Gastrocnemius medialis (tissue), 4 donors: ENCODE data around the gene OR52E2.

Experiments used
- POLR2A ChIP-seq, 2 donors: fragments of 450-650 bp; IDR thresholded peaks; one replicate each; pipeline ENCODE4 v1.6.1; 2017; ENCODE audit warnings: antibody characterized with exemption in 2 of 2, mild to moderate bottlenecking in 2 of 2, moderate library complexity in 2 of 2
- TF ChIP-seq, protein P1 (sequence below), 5 experiments: fragments of 450-650 bp in 3 of 5; fragments of 200-600 bp in 2 of 5; sonication (generic) in 2 of 5; IDR thresholded peaks in 4 of 5; conservative IDR thresholded peaks in 1 of 5; 1 replicate in 4 of 5; 2 replicates in 1 of 5; pipeline ENCODE4 v1.5.1; 2016 to 2019; ENCODE audit warnings: antibody characterized with exemption in 5 of 5, mild to moderate bottlenecking in 3 of 5, moderate library complexity in 3 of 5

DNA sequence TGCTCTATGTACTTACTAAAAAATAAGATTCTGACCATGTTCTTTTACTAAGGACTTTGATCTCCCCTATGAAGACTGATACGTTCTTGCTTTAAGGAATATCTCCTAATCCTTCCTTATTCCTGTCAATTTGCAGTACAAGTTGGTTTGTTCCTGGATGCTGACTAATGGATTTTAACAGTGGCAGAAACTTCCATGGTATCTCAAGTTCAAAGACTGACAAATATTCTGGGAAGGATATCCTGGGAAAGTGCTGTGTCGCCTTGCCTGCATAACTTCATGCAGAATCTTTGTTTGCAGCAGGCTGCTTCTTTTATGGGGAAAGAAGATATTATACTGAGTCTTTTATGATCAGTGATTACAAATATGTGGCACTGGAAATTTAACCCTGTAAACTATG is 21.5 kb downstream of the OR52E2 start:
- TF ChIP-seq, protein P1, sequence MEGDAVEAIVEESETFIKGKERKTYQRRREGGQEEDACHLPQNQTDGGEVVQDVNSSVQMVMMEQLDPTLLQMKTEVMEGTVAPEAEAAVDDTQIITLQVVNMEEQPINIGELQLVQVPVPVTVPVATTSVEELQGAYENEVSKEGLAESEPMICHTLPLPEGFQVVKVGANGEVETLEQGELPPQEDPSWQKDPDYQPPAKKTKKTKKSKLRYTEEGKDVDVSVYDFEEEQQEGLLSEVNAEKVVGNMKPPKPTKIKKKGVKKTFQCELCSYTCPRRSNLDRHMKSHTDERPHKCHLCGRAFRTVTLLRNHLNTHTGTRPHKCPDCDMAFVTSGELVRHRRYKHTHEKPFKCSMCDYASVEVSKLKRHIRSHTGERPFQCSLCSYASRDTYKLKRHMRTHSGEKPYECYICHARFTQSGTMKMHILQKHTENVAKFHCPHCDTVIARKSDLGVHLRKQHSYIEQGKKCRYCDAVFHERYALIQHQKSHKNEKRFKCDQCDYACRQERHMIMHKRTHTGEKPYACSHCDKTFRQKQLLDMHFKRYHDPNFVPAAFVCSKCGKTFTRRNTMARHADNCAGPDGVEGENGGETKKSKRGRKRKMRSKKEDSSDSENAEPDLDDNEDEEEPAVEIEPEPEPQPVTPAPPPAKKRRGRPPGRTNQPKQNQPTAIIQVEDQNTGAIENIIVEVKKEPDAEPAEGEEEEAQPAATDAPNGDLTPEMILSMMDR (IDR thresholded peaks at IDR 0.05 in 4 of 5, conservative IDR thresholded peaks at IDR 0.05 in 1 of 5), result no peak
- no peak for TF ChIP-seq POLR2A (IDR thresholded peaks at IDR 0.05)
